NOMO-1 (cell line): ENCODE data around the gene NCF1.
"Not testable (repeated sequence)": the region's sequence is repeated elsewhere in the genome, so short reads cannot be mapped to it uniquely, and the experiment has no call there.

ENCODE experiments used
- DNase-seq, 2 experiments: peaks; one replicate each; lab custom pipeline; 2025; ENCODE audit not compliant: unreplicated experiment in 2 of 2; lab: John Stamatoyannopoulos, UW

The NCF1 gene

DNA sequence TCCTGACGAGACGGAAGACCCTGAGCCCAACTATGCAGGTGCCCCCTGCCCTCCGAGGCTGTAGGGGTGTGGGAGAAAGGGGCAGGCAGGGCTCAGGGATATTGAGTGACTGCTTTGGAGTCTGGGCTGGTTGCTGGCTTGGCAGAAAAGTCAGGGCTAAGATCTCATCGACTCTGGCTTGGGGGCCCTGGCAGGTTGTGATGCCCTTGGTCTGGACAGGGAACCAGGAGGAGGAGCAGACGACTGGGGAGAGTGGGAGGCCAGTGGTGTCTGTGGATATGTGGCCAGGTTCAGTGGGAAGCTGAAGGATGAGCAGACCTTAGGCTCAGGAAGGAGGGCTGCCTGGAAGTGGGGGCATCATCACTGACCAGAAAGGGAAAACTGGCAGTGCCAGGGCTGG lies 9.8 kb downstream of the NCF1 start:
- not testable (repeated sequence) for DNase-seq

DNA sequence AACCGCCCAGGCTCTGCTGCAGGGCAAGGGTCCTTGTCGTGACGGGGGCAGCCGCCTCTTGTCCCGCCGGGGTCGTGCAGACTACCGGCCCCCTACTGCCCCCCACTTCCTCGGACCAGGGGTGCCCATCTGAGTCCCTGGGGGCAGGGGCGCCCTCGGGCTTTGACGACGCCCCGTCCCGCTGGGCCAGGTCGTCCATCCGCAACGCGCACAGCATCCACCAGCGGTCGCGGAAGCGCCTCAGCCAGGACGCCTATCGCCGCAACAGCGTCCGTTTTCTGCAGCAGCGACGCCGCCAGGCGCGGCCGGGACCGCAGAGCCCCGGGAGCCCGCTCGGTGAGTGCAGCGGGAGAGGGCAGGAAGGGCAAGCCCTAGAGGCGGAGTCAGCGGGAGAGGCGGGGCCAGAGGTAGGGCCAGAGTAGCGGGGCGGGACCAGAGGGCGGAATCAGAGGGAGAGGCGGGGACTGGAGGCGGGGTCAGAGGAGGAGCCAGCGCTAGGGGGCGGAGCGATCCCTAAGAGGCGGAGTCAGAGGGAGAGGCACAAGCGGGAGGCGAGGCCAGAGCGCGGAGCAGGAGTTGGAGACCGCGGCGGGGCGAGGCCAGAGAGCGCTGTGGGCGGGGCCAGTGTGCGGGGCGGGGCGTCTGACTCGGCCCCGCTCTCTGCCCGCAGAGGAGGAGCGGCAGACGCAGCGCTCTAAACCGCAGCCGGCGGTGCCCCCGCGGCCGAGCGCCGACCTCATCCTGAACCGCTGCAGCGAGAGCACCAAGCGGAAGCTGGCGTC lies 14.7 kb downstream of the NCF1 start:
- peak; percentile 92 to 98 for DNase-seq

DNA sequence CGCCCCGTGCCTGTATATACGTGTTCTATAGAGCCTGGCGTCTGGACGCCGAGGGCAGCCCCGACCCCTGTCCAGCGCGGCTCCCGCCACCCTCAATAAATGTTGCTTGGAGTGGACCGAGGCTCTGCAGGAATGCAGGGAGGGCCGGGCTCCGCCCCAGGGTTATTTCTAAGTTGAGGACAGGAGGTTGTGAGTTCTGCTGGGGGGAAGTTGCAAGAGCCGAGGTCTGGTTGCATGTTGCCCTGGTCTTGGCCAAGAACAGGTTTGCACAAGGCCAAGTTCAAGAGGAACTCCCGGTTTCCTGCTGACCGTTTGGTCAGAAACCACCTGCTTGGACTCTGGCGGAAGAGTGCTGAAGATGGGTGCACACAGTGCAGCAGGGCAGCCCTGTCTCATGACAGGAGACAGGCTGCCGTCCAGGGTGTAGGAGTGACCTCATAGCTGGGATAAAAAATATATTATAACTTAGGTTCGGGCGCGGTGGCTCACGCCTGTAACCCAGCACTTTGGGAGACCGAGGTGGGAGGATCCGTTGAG lies 15.5 kb downstream of the NCF1 start:
- DNase-seq: not testable (repeated sequence)

DNA sequence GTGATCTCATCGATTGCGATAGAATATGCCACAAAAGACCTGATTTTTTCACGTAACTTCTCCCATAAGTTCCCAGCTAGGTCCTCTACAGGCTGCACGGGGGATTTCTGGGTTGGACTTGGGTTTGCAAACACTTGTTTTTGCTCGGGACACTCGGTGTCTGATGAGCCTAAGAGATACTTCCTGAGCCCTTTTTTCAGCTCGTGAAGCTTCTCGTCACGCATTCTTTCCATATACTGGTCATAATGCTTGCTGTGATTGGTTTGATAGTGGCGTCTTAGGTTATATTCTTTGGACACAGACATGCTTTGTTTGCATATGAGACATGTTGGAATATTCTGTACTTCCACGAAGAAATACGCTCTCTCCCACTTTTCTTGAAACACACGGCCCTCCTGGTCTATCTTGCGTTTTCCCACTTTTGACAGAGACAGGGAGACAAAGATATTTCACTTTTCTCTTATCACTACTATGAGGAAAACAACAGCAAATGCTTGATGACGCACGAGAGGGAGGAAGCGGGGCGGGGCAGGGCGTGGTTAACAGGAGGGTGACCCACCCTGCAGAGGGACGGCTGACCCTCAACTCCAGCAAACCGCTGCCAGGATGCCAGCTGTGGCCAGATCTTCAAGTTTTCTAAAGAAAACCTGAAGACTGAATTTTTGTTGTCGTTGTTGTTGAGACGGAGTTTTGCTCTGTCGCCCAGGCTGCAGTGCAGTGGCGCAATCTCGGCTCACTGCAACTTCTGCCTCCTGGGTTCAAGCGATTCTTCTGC lies 24.2 kb downstream of the NCF1 start:
- DNase-seq: not testable (repeated sequence)

DNA sequence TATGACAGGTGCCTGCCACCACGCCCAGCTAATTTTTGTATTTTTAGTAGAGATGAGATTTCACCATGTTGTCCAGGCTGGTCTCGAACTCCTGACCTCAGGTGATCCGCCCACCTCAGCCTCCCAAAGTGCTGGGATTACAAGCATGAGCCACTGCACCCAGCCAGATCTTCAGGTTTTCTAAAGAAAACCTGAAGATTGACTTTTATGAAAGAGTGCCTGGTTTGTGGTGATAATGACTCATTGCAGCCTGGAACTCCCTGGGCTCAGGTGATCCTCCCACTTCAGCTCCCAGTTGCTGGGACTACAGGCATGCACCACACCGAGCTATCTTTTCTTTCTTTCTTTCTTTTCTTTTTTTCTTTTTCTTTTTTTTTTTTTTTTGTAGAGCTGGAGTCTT lies 24.8 kb downstream of the NCF1 start:
- not testable (repeated sequence) for DNase-seq

DNA sequence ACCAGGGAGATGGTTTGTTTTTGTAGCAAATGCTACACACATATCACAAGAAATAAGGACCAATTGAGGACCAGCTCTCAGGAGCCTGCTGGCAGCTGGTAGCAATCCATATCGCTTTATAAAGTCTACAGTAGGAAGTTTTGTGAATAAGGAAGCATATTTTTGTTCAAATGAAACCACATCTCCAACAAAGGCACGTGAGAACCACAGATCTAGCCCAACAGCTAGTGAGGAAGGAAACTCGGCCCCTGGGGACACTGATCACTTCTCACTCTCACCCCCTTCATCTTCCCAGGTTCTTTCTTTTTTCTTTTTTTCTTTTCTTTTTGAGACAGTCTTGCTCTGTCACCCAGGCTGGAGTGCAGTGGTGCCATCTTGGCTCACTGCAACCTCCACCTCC lies 42.1 kb downstream of the NCF1 start:
- DNase-seq: not testable (repeated sequence)

DNA sequence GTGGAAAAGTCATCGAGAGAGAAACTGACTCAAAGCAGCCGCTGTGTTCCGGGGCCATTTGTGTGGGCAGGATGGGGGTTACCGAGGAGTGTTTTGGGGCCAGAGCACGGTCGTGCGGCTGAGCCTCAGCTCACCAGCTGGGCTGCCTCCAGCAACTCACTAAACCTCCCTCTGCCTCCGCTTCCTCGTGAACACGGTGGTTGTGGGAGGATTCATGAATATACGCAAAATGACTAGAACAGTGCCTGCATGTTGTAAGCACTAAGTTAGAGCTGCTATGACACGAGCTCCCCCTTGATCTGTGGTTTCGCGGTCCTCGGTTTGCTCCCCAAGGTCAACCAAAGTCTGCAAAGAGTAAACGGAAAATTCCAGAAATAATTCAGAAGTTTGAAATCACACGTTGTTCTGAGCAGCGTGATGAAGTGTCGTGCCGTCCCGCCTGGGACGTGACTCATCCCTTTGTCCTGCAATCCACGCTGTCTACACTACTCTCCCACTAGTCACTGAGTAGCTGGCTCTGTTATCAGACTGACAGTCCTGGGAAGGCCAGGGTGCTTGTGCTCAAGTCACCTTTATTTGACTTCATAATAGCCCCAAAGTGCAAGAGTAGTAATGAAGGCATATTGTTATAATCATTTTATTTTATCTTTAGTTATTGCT lies 46.5 kb downstream of the NCF1 start:
- not testable (repeated sequence) for DNase-seq

DNA sequence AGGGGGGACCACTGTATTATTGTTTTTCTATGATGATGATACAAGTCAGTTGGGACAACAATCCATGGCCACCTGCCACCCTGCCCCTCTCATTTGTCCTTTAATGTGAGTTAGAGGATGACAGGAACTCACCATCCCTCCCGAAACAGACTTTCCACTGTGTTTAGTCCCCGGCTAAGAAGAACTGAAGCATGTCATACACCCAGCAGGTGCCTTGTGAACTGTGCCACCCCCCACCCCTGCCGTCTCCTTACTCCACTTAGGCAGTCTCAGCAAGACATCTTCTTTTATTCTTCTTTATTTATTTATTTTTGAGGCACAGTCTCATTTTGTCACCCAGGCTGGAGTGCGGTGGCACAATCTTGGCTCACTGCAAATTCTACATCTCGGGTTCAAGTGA lies 47.4 kb downstream of the NCF1 start:
- not testable (repeated sequence) for DNase-seq

DNA sequence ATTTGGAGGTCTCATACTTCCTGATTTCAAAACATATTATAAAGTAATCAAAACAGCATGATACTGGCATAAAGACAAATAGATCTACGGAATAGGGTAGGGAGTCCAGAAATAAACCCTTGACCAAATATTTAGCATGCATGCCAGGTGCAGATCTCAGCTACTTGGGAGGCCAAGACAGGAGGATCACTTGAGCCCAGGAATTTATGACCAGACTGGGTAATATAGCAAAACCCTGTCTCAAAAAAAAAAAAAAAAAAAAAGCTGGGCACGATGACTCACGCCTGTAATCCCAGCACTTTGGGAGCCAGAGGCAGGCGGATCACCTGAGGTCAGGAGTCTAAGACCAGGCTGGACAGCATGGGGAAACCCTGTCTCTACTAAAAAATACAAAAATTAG lies 56.1 kb downstream of the NCF1 start:
- not testable (repeated sequence) for DNase-seq

DNA sequence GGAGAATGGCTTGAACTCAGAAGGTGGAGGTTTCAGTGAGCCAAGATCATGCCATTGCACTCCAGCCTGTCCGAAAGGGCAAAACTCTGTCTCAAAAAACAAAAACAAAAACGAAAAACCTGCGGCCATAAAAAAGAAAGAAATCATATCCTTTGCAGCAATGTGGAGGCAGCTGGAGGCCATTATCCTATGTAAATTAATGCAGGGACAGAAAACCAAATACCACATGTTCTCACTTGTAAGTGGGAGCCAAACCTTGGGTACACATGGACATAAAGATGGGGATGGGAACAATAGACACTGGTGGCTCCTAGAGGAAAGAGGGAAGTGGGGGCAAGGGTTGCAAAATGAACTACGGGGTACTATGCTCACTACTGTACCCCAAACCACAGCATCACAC lies 56.6 kb downstream of the NCF1 start:
- not testable (repeated sequence) for DNase-seq
